Pancreas (tissue), 10 donors: ENCODE measurements around the gene NARF. TPM values are rescaled to one million over a fixed set of nuclear protein-coding genes. Genes with fewer than 3 reads are reported as not detected.
A peak's percentile ranks its signal among the peaks of the same experiment; 100 is the strongest.

ENCODE experiments used
- ATAC-seq, 4 donors: fragments of 200-7000 bp; cut with Tn5 transposase; one replicate each; pipeline versions ENCODE4 v1.8.0 to v1.9.1; 2020; ENCODE audit warnings: mild to moderate bottlenecking in 4 of 4, moderate library complexity in 4 of 4
- DNase-seq, 6 donors: peaks; one replicate each; pipeline ENCODE4 v3.0.0-alpha.2; 2020
- FAIRE-seq: peaks from 2 replicates; lab custom pipeline; 2012; peaks lifted over from hg19 to GRCh38; lab: Jason Lieb, UNC
- H3K27ac ChIP-seq, 4 donors: fragments of 200-600 bp; sonication (generic); 1 replicate in 3 of 4; 2 replicates in 1 of 4; pipeline versions ENCODE4 v1.5.0 to v1.8.0; 2020
- H3K27me3 ChIP-seq, 4 donors: fragments of 200-600 bp; one replicate each; pipeline ENCODE4 v1.8.0; 2021
- H3K36me3 ChIP-seq, 3 donors: fragments of 200-600 bp; sonication (generic) in 1 of 3; one replicate each; pipeline versions ENCODE4 v1.5.0 to v1.8.0; 2020 to 2021
- H3K4me1 ChIP-seq, 3 donors: fragments of 200-600 bp; one replicate each; pipeline ENCODE4 v1.8.0; 2021
- H3K4me3 ChIP-seq, 4 donors: fragments of 200-600 bp; sonication (generic) in 2 of 4; one replicate each; pipeline versions ENCODE4 v1.5.0 to v1.8.0; 2020 to 2021
- H3K9me3 ChIP-seq, 4 donors: fragments of 200-600 bp; one replicate each; pipeline ENCODE4 v1.8.0; 2021
- WGBS, 2 donors: extraction: QIAGEN DNeasy Blood & Tissue Kit; methylation state at CpG; one replicate each; pipeline ENCODE4 v1.1.7; 2013; 5-methylcytosine and 5-hydroxymethylcytosine counted together
- intact Hi-C, 3 donors: fragments of 100-400 bp; cut with DNase I; formaldehyde crosslinking; loops; one replicate each; pipeline versions ENCODE4 v1.11.1 to v1.14.2; 2022
- polyA plus RNA-seq, 2 donors: library from polyadenylated mRNA; stranded (reverse); fragments of 200-250 nt; gene quantifications; one replicate each; pipeline ENCODE4 v1.2.3, GENCODE V29; 2013
- total RNA-seq, 6 donors: library from RNA; stranded (reverse); fragmentation: NEBNext Ultra II Directional in 4 of 6; extraction: Animal tissue kit (Norgen Biotek cat#: 25700) in 4 of 6; gene quantifications; one replicate each; pipeline versions ENCODE4 v1.2.1 to v1.2.4, GENCODE V29; 2021 to 2023
- TF ChIP-seq, protein P1 (sequence below), 4 donors: fragments of 200-600 bp; sonication (generic) in 3 of 4; IDR thresholded peaks; one replicate each; pipeline versions ENCODE4 v1.5.0 to v1.8.0; 2021; ENCODE audit warnings: antibody characterized with exemption in 4 of 4
- donor health status: healthy with polysubstance abuse.
- donor health status: DM: no; HTN: no; CAD: no; lungs with moderate emphysema.
- donor health status: DM: no; HTN: no; CAD: no.
- donor health status: control.
- donor health status: control.
- donor health status: Bipolar disorder and iron deficiency.
- donor health status: DM: yes; HTN: yes; CAD: no.
- donor health status: DM: no; HTN: no; CAD: no.
- donor health status: DM: no; HTN: no; CAD: no.
- donor health status: DM: yes; HTN: yes; CAD: no.

Gene NARF
- total and polyA plus RNA-seq, 8 donors = 21.3 to 96.9 (median 34.1) TPM

DNA sequence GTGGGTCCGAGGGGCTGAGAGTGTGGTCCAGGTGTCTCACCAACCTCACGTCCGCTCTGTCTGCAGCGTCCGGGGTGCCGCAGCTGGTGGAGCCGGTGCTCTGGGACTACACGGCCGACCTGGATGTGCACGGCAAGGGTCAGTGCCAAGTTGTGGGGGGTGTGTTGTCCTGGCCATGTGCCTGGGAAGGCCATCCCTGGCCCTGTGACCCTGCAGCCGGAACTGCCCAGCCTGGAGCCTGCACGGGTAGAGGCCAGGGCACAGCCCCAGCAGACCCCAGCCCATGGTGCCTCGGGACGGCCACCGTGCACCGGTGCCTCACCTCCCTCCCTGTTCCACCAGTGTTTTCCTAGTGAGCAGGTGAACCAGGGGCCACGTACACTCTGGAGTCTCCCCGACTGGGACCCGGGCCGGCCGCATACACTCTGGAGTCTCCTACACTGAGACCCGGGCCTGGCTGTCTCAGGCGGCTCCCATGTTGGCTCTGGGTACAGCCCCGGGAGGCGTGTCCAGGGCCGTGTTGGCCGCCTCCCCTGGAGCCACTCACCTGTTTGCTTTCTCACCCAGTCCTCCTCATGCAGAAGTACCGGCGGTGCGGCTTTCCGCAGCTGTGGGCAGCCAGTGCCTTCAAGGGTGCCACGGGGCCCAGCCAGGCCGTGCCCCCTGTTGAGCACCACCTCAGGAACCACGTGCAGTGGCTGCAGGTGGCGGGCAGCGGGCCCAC is 21.8 kb upstream of the NARF start:
- Histone ChIP-seq H3K4me3 (peak overlapping the region in 3 of 4 donors; percentile 10 to 35 (median 18)), H3K36me3 (no peaks in the 10 kb centered on the region), H3K9me3 (no peaks in the 10 kb centered on the region), H3K4me1 (peaks cover 5 to 10% (median 9%) of the 10 kb centered on the region in 3 donors), H3K27me3 (no peaks in the 10 kb centered on the region), H3K27ac (peak overlapping the region; percentile 23 to 44 (median 38))
- TF ChIP-seq, protein P1, sequence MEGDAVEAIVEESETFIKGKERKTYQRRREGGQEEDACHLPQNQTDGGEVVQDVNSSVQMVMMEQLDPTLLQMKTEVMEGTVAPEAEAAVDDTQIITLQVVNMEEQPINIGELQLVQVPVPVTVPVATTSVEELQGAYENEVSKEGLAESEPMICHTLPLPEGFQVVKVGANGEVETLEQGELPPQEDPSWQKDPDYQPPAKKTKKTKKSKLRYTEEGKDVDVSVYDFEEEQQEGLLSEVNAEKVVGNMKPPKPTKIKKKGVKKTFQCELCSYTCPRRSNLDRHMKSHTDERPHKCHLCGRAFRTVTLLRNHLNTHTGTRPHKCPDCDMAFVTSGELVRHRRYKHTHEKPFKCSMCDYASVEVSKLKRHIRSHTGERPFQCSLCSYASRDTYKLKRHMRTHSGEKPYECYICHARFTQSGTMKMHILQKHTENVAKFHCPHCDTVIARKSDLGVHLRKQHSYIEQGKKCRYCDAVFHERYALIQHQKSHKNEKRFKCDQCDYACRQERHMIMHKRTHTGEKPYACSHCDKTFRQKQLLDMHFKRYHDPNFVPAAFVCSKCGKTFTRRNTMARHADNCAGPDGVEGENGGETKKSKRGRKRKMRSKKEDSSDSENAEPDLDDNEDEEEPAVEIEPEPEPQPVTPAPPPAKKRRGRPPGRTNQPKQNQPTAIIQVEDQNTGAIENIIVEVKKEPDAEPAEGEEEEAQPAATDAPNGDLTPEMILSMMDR (IDR thresholded peaks at IDR 0.05) = no peak
- DNase-seq (peak; percentile 84 to 96 (median 88)), FAIRE-seq (no peak), ATAC-seq (peak; percentile 89 to 91 (median 90))
- intact Hi-C loops = no loop called here
- WGBS, 2 donors = 43 to 45% methylated on average over 34 to 36 of the region's 36 CpGs

DNA sequence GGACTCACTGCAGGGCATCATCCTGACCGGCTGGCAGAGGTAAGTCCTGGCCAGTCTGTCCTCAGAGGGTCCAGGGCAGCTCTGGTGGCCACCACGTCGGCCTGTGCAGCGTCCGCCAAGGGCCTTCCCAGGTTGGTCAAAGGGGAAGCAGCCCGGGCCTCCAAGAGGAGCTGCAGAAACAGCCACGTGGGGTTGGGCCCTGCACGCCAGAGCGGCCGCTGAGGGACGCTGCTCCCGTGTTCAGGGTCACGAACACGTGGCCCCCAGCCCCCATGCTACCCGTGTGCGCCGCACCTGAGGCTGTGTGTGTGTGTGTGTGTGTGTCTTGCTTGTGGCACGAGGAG is 21.2 kb upstream of the NARF start:
- no peaks in the 10 kb centered on the region for H3K27me3 ChIP-seq
- H3K27ac ChIP-seq = peak overlapping the region; percentile 23 to 44 (median 38)
- ATAC-seq (peak; percentile 27 to 41 (median 32)), DNase-seq (no peak), FAIRE-seq (no peak)
- intact Hi-C loops = no loop called here
- H3K4me1 ChIP-seq = peaks cover 5 to 10% (median 9%) of the 10 kb centered on the region in 3 donors
- peaks cover 0 to 2% (median 0%) of the 10 kb centered on the region in 3 donors for H3K36me3 ChIP-seq
- TF ChIP-seq, protein P1 (IDR thresholded peaks at IDR 0.05) = no peak
- peak overlapping the region in 3 of 4 donors; percentile 10 to 35 (median 18) for H3K4me3 ChIP-seq
- H3K9me3 ChIP-seq = no peaks in the 10 kb centered on the region
- 44 to 49% methylated on average over 18 of the region's 18 CpGs for WGBS, 2 donors

DNA sequence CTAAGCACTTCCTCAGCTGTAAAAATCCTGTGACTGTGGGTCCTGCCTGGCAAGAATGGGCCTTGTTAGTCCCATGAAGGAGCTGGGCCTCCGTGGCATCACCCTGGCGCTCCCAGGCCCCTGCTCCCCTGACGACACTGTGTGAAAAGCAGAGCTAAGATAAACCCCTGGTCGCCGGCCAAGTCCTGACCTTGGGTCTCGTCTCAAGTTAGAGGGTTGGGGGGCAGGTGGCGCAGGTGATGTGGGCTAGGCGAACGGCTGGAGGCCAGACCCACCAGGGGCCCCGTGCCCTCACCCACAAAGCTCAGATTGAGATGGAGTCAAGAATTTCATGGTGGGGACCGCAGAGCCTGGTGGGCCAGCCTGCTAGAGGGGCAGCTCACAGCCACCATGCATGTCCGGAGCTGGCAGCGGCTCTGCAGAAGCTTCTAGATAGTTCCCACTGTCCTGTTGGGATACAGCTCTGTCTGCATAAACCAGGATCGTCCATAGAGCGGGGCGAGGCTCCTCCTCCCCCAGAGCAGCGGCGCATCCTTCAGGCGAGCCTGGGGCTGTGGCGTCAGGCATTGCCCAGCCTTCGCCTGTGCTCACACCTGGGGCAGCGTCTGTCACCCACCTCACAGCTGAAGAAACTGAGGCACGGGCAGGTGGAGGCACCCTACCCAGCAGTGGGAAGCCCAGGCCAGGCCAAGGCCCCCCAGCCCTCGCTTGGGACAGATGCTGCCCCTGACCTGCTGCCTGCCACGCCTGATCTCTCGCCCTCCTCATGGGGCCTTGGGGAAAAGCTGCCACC is 19.9 kb upstream of the NARF start:
- no peaks in the 10 kb centered on the region for H3K9me3 ChIP-seq
- ATAC-seq = peak in 2 of 4 donors; percentile 8 to 11

DNA sequence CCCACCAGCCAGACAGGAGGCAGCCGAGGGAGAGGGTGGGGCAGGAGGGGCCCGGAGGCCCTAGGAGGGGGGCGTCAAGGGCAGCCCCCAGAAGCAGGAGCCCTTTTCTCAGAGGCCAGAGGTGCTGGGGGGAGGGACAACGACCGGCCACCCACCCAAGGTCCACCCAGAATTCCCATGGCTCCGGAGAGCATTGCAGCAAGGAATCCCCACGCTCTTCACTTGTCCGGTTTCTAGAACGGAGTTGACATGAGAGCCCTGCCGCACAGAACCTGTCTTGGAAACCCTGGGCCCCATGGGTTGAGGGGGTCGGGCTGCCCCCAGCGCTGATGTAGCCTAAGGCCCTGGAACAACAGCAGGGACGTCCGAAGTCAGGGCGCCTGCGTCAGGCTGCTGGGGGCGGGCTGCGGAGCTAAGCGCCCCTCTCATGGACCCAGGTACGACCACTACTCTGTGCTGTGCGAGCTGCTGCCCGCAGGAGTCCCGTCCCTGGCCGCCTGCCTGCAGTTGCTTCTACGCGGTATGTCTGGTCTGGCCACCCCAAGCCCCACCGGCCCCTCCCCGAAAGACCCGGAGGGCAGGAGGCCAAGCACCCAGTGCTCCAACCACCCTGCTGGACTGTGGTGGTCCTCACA is 19.2 kb upstream of the NARF start:
- peak in 2 of 6 donors; percentile 53 to 77 for DNase-seq
- Histone ChIP-seq H3K27ac (no peak overlapping the region), H3K27me3 (no peaks in the 10 kb centered on the region), H3K9me3 (no peaks in the 10 kb centered on the region), H3K4me1 (peaks cover 5 to 13% (median 10%) of the 10 kb centered on the region in 3 donors), H3K4me3 (no peak overlapping the region), H3K36me3 (peaks cover 0 to 3% (median 2%) of the 10 kb centered on the region in 3 donors)
- WGBS, 2 donors = 87 to 89% methylated on average over 28 to 29 of the region's 29 CpGs
- intact Hi-C loops = no loop called here
- no peak for FAIRE-seq
- TF ChIP-seq, protein P1 (IDR thresholded peaks at IDR 0.05) = no peak
- no peak for ATAC-seq

More for the DNA sequence above, 19.9 kb upstream of the NARF start:
- Histone ChIP-seq H3K27me3 (no peaks in the 10 kb centered on the region), H3K36me3 (peaks cover 0 to 3% (median 2%) of the 10 kb centered on the region in 3 donors), H3K27ac (peak overlapping the region in 1 of 4 donors; percentile 23), H3K4me3 (peak overlapping the region in 1 of 4 donors; percentile 35), H3K4me1 (peaks cover 5 to 13% (median 10%) of the 10 kb centered on the region in 3 donors)
- TF ChIP-seq, protein P1 (IDR thresholded peaks at IDR 0.05) = no peak
- FAIRE-seq (no peak), DNase-seq (peak in 5 of 6 donors; percentile 61 to 86 (median 68))
- intact Hi-C loops = no loop called here
- WGBS, 2 donors = 64 to 72% methylated on average over 25 to 26 of the region's 26 CpGs
